Vagina (tissue), 2 donors: Measurements from ENCODE around the gene DAB2IP.

Experiments
- POLR2A ChIP-seq, 2 donors: fragments of 450-650 bp; IDR thresholded peaks; one replicate each; pipeline ENCODE4 v1.6.1; 2017; ENCODE audit warnings: antibody characterized with exemption in 2 of 2, mild to moderate bottlenecking in 2 of 2, moderate library complexity in 2 of 2
- TF ChIP-seq, protein P1 (sequence below), 3 experiments: fragments of 450-650 bp in 2 of 3; fragments of 200-600 bp in 1 of 3; sonication (generic) in 1 of 3; IDR thresholded peaks; one replicate each; pipeline ENCODE4 v1.5.1; 2017 to 2019; ENCODE audit warnings: antibody characterized with exemption in 3 of 3, mild to moderate bottlenecking in 2 of 3, moderate library complexity in 2 of 3

GRCh38 chr9:121808781-121809180 lies 157.3 kb downstream of the DAB2IP start:
- no peak for TF ChIP-seq POLR2A (IDR thresholded peaks at IDR 0.05)
- TF ChIP-seq, protein P1, sequence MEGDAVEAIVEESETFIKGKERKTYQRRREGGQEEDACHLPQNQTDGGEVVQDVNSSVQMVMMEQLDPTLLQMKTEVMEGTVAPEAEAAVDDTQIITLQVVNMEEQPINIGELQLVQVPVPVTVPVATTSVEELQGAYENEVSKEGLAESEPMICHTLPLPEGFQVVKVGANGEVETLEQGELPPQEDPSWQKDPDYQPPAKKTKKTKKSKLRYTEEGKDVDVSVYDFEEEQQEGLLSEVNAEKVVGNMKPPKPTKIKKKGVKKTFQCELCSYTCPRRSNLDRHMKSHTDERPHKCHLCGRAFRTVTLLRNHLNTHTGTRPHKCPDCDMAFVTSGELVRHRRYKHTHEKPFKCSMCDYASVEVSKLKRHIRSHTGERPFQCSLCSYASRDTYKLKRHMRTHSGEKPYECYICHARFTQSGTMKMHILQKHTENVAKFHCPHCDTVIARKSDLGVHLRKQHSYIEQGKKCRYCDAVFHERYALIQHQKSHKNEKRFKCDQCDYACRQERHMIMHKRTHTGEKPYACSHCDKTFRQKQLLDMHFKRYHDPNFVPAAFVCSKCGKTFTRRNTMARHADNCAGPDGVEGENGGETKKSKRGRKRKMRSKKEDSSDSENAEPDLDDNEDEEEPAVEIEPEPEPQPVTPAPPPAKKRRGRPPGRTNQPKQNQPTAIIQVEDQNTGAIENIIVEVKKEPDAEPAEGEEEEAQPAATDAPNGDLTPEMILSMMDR (IDR thresholded peaks at IDR 0.05), result no peak
